HG03159 (cell line): ENCODE results near the gene PATL1.
"Not testable (repeated sequence)": the region's sequence is repeated elsewhere in the genome, so short reads cannot be mapped to it uniquely, and the experiment has no call there.

ENCODE experiments used
- ATAC-seq: cut with Tn5 transposase; IDR thresholded peaks from one replicate; pipeline ENCODE4 v1.9.1; 2021; ENCODE audit warnings: mild to moderate bottlenecking, moderate library complexity; ENCODE audit not compliant: unreplicated experiment

The PATL1 gene, protein sequence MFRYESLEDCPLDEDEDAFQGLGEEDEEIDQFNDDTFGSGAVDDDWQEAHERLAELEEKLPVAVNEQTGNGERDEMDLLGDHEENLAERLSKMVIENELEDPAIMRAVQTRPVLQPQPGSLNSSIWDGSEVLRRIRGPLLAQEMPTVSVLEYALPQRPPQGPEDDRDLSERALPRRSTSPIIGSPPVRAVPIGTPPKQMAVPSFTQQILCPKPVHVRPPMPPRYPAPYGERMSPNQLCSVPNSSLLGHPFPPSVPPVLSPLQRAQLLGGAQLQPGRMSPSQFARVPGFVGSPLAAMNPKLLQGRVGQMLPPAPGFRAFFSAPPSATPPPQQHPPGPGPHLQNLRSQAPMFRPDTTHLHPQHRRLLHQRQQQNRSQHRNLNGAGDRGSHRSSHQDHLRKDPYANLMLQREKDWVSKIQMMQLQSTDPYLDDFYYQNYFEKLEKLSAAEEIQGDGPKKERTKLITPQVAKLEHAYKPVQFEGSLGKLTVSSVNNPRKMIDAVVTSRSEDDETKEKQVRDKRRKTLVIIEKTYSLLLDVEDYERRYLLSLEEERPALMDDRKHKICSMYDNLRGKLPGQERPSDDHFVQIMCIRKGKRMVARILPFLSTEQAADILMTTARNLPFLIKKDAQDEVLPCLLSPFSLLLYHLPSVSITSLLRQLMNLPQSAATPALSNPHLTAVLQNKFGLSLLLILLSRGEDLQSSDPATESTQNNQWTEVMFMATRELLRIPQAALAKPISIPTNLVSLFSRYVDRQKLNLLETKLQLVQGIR

DNA sequence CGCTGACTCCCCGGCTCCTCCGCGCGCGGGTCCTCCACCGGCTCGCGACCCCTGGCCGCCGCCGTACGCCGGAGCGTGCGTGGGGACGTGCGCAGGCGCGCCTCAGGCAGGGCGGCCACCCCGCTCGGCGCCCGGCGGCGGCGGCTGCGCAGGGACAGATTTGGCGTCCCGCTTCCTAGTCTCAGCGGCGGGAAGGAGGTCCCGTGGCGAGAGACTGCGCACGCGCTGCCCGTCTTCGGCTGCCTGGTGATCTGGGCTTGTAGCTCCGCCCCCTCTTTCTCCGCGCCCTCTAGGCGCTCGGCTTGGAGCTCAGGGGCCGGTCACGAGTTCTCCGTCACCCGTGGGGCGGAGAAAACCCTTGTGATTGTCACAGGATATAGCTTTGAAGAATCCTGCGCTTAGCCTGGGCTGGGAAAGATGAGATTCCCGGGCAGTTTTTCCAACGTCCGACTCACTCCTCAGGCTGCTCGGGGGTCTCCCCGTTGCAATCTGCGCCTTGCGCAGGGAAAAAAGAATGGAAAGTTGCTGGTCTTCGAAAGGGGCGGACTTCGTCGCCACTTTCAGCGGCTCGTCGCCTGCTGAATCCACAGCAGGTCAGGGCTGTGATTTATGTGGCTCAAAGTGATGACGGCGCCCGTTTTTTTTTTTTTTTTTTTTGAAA lies at the start of gene PATL1:
Gene PATL1 (minus strand): TSS at position 88 of the 661 bp plus-strand sequence. CDS start 142 bp downstream, outside the sequence.
- ATAC-seq: peak; percentile 94

DNA sequence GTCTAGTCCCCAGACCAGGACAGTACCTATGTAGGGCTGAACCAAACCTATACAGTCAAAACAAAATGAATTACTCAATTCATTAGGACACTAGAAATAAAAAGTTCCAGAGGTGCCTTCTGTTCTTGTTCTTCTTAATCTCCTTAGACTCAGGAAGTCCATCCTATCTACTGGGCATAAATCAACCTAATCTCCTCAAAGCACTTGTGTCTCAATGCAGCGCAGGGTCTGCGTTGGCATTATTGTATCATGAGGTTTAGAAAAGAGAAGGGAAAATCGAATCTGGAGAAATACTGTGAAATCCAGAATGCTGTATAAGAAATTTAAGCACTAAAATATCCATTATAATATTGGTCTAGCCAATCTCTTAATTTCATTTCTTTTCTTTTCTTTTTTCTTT lies 47.2 kb upstream of the PATL1 start:
- ATAC-seq: no peak

DNA sequence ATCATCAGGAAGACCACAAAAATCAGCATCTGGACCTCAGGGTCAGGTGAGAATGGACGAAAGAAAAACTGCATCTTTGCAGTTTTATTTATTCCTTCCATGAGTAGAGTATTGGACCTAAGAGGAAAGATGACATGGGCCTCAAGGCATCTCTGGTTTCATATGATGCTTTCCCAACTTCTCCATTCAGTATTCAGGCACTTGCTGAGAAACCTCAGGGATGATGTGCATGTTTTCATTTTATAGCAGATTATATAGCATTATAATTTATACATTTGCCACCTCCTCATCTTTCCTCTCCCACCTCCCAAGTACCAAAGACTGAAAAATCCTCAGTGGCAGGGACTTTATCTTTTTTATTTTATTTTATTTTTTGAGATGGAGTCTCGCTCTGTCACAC lies 44.9 kb upstream of the PATL1 start, which contains the start of gene OR10V1:
Gene OR10V1 (minus strand): TSS at position 101 of the 400 bp plus-strand sequence. CDS start 0 bp downstream, at position 101.
- ATAC-seq: no peak

DNA sequence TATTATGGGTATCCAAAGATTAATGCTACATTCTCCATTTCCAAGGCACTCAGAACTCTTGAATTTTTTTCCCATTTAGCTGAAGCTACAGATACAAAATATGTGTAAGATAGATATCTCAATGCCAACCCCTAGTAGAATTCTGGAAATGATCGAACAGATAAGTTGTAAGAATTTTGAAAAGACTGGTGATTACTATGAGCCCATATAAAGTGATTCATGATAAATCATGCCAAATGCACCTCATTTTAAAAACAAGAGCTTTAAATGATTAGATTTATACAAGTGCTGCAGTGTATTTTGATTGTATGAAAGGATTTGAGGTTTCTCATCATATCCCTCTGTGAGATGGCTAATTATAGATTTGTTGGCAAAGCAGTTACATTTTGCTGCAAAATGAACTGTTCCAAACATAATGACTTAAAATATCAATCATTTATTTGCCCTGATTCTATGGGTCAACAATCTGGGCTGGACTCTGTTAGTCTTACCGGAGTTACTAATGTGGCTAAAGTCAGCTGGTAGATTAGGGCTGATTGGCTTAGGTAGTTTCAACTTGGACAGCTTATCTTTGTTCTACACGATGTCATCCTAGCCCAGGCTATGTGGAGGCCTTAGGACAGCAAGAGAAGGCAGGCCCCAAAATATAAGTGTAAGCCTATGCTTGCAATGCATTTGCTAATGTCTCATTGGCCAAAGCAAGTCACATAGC lies 41.5 kb upstream of the PATL1 start:
- ATAC-seq: no peak

DNA sequence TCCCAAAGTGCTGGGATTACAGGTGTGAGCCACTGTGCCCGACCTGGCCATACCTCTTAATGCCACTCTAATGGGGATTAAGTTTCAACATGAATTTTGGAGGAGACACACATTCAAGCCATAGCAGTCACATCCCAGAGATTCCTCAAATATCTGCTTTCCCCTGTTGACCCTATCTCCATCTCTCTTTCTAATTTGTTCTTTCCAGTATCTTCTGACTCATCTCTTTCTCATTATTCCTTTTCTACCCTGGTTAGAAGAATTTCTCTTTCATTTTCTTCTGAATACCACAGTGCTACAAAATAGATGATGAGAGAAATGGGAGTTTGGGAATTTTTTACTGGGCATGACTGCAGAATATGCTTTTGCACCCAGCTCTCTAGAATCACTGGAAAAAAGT lies 39.7 kb upstream of the PATL1 start:
- no peak for ATAC-seq

DNA sequence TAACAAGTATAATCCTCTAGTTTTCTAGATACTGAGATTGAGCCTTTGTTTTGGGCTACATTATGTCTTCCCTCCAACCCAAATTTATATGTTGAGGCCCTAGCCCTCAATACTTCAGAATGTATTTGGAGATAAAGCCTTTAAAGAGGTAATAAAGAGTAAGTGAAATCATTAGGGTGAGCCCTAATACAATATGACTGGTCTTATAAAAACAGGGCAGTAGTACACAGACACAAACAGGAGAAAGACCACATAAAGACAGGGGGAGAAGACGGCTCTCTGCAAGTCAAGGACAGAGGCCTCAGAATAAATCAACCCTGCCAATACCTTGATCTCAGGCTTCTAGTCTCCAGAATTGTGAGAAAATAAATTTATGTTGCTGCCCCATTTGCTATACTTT lies 38.5 kb upstream of the PATL1 start:
- no peak for ATAC-seq

DNA sequence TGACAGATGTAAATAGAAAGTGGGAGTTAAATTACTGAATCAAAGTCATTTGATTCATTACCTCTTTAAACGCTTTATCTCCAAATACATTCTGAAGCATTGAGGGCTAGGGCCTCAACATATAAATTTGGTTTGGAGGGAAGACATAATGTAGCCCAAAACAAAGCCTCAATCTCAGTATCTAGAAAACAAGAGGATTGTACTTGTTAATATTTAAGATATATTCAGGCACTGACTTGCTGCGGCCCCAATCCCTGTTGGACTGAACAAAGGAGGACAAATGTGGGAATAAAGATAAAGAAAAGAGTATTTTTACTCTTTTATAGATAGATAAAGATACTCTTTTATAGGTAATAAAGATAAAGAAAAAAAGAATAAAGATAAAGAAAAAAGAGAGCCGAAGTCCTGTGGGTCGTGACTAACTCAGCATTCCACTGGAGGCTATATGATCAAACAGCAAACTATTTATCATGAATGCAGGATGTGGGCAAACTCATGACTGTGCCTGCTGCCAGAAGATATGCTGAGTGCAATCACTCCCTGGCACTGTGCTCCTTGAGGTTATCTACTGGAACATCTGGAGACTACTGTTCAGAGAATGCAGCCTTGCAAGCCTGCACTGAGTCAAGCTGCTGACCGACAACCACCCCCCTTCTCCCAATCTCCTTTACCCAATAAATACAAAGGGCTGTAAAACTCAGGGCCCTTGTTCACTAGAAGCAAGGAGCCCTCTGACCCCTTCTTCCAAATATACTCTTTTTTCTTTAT lies 37.9 kb upstream of the PATL1 start:
- no peak for ATAC-seq

DNA sequence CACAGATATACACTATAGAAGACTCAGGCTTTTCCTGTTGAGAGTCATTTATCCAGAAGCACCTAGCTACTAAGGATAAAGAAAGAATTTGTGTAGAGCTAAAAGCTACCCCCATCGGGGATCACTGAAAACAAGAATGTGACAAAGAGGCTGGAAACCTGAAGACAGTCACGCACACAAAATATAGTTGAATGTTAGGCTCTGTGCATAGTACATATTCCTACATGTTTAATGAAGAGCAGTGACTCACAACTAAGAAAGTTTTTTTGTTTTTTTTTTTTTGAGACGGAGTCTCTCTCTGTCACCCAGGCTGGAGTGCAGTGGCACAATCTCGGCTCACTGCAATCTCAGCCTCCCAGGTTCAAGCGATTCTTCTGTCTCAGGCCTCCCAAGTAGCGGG lies 36.5 kb upstream of the PATL1 start:
- ATAC-seq: no peak

DNA sequence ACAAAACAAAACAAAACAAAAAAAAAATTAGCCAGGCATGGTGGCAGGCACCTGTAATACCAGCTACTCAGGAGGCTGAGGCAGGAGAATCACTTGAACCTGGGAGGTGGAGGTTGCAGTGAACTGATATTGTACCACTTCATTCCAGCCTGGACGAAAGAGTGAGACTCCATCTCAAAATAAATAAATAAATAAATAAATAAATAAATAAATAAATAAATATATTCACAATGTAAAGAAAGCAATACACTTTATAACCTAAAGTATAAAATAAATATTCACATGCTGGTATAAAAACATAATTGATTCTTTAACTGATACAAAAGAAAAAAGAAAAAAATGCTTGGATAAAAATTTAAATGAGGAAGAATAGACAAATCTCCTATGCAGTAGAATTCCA lies 34.7 kb upstream of the PATL1 start:
- not testable (repeated sequence) for ATAC-seq

DNA sequence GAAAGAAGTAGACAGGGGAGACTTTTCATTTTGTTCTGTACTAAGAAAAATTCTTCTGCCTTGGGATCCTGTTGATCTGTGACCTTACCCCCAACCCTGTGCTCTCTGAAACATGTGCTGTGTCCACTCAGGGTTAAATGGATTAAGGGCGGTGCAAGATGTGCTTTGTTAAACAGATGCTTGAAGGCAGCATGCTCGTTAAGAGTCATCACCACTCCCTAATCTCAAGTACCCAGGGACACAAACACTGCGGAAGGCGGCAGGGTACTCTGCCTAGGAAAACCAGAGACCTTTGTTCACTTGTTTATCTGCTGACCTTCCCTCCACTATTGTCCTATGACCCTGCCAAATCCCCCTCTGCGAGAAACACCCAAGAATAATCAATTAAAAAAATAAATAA lies 31.3 kb upstream of the PATL1 start:
- ATAC-seq: not testable (repeated sequence)

DNA sequence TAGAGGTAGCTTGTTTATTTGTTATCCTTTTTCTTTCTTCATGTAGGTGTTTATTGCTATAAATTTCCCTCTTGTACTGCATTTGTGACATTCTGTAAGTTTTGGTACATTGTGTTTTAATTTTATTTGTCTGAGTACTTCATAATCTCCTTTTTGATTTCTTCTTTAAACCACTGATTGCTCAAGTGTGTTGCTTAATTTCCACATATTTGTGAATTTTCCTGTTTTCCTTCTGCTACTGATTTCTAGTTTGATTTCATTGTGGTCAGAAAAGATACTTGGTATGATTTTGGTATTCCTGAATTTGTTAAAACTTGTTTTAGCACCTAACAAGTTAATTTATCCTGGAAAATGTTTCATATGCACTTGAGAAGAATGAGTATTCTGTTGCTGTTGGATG lies 29.7 kb upstream of the PATL1 start:
- no peak for ATAC-seq

DNA sequence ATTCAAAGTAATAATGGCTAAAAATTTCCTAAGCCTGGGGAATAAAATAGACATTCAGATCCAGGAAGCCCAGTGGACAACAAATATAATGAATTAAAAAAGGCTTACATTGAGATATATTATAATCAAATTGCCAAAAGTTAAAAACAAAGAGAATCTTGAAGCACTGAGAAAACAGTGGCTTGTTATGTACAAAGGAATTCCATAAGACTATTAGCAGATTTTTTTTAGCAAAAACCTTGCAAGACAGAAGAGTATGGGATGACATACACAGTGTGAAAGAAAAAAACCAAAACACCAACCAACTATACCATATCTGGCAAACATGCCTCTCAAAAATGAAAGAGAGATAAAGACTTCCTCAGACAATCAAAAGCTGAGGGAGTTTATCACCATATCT lies 24.1 kb upstream of the PATL1 start:
- no peak for ATAC-seq

DNA sequence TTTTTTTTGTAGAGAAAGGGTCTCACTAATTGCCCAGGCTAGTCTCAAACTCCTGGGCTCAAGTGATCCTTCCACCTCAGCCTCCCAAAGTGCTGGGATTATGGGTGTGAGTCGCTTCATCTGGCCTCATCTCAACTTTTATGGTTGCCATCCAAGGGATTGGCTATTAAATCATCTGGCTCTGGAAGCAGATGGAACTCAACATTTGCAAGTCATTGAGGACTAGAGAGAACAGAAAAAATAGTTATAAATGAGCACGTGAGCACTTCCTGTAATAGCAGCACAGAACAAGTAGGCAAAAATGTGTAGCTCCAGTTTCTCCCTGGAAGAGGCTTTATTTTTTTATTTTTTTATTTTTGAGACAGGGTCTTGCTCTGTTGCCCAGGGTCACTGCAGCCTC lies 22.3 kb upstream of the PATL1 start:
- ATAC-seq: no peak

DNA sequence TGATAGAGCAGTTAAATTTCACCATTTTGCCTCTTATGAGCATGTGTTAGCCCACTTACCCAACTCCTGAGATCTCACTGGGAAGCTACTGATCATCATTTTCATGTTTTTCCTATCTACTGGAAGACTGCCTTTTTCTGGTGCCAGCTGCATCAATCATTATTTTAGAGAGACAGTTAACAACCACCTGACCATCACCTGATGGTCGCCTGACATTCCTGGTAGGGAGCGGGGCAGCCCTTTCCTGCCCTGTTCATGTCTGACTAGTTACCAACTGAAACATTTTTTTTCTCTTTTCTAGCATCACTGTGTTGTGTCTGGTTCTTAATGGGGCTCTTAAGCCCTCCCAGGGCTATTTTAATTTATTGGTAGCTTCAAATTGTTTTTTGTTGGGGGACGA lies 20.2 kb upstream of the PATL1 start:
- ATAC-seq: no peak

DNA sequence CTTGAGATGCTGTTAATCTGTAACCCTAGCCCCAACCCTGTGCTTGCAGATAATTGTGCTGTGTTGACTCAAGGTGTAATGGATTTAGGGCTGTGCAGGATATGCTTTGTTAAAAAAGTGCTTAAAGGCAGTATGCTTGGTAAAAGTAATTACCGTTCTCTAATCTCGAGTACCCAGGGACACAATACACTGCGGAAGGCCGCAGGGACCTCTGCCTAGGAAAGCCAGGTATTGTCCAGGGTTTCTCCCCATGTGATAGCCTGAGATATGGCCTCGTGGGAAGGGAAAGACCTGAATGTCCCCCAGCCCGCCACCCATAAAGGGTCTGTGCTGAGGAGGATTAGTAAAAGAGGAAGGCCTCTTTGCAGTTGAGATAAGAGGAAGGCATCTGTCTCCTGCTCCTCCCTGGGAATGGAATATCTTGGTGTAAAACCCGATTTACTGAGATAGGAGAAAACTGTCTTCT lies 12.5 kb upstream of the PATL1 start:
- ATAC-seq: not testable (repeated sequence)

DNA sequence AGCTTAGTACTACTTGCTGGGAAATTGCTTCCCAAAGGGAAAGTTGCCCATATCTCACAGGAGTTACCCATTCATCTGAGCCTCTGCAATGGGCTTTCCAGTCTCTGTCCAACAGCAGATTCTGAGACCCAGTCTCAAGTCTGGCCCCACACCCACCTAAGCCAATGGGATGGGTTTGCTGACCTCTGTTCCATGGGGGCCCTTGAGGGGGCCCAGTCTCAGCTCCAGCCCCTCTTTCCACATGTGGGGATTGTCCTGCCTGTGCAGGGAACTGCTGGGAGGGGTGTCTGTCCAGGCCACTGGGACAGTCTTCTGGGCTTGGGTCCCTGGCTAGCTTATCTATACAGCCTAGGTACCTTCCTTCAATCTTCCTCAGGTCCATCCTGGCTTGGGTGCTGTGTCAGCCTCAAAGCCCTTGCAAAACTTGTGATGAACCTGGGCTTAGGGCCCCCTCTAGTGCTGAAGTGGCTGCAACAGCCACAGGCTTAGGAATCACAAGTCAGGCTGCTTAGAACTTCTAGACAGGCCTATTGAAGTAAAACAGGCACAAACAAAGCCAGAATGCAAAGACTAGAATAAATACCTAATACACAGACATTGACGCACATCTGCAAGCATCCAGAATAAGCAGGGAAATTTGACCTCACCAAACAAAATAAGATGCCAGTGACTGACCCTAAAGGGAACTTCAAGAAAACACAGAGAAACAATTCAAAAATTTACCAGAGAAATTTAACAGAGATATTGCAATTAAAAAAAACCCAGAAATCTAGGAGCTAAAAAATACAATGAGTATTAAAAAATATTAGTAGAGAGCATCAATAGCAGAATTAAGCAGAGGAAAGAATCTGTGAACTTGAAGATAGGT lies 11.7 kb upstream of the PATL1 start:
- peak; percentile 94 for ATAC-seq

DNA sequence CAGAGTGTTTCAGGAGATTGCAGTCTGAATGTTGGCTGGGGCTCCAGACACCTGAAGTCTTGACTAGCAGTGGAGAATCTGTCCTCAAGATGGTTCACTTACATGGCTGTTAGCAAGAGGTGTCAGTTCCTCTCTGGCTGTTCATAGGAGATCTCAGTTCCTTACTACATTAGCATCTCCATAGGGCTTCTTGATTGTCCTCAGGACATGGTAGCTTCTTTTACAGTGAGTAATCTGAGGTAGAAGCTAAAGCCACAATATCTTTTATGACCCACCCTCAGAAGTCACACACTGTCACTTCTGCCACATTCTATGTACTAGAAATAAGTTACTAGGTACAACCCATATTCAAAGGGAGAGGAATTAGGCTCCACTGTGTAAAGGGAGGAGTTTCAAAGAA lies 10.5 kb upstream of the PATL1 start:
- no peak for ATAC-seq

DNA sequence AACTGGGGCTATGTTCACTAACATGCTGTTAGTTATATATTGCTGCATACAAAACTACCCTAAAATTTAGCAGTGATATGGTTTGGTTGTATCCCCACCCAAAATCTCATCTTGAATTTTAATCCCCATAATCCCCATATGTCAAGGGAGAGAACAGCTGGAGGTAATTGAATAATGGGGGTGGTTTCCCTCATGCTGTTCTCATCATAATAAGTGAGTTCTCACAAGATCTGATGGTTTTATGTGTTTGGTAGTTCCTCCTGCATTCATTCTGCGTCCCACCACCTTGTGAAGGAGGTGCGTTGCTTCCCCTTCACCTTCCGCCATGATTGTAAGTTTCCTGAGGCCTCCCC lies 10.0 kb upstream of the PATL1 start:
- no peak for ATAC-seq

DNA sequence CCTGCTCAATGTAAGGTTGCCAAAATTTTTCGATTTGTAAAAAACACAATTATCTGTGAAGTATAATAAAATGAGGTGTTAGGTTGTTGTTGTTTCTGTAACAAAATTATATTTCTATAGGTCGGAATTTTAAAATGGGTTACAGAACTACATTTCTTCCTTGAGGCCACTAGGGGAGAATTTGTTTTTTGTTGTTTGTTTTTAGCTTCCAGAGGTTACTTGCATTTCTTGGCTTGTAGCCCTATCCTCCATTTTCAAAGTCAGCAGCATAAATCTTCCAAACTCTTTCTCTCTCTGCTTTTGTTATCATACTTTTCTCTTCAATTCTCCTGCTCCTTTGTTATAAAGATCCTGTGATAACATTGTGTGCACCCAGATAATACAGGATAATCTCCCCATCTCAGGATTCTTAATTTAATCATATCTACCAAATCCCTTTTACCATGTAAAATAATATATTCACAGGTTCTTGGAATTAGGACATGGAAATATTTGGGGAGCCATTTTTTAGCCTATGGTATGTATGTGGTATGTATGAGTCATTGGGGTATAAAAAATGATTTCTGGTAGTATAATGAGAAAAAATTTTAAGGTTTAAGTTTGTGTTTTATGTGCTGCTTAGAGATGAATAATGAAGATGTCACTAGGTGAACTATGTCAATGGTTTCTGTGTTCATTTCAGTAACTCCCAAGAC lies 9.4 kb upstream of the PATL1 start:
- ATAC-seq: no peak
